ENCODE results near the gene NUP205.

The NUP205 gene

GRCh38 chr7:135550196-135550595 is 7.5 kb upstream of the NUP205 start:
- DNase-seq (ENCODE audit: low read depth in 3 of 3) = no peak

GRCh38 chr7:135552148-135552547 is 5.6 kb upstream of the NUP205 start:
- DNase-seq (ENCODE audit: low read depth in 3 of 3) = no peak

- no peak for DNase-seq (ENCODE audit: low read depth in 3 of 3)
These were observed 4.4 kb upstream of the NUP205 start for GRCh38 chr7:135553346-135553745.

- DNase-seq (ENCODE audit: low read depth in 3 of 3) = peak; percentile 27 to 51 (median 49)
These were observed 635 bp downstream of the NUP205 start for GRCh38 chr7:135558337-135558767.

- no peak for DNase-seq (ENCODE audit: low read depth in 3 of 3)
These were observed 1.2 kb downstream of the NUP205 start for GRCh38 chr7:135558881-135559280.

- no peak for DNase-seq (ENCODE audit: low read depth in 3 of 3)
These were observed 2.9 kb downstream of the NUP205 start for GRCh38 chr7:135560631-135561030.

- DNase-seq (ENCODE audit: low read depth in 3 of 3) = no peak
These were observed 5.0 kb downstream of the NUP205 start for GRCh38 chr7:135562720-135563119.

GRCh38 chr7:135571834-135572233 is 14.1 kb downstream of the NUP205 start:
- DNase-seq (ENCODE audit: low read depth in 3 of 3) = no peak

- no peak for DNase-seq (ENCODE audit: low read depth in 3 of 3)
These were observed 15.8 kb downstream of the NUP205 start for GRCh38 chr7:135573541-135573940.

- no peak for DNase-seq (ENCODE audit: low read depth in 3 of 3)
These were observed 17.6 kb downstream of the NUP205 start for GRCh38 chr7:135575296-135575695.

- DNase-seq (ENCODE audit: low read depth in 3 of 3) = no peak
These were observed 20.9 kb downstream of the NUP205 start for GRCh38 chr7:135578569-135578968.

GRCh38 chr7:135584362-135585353 is 26.9 kb downstream of the NUP205 start:
- no peak for DNase-seq (ENCODE audit: low read depth in 3 of 3)

GRCh38 chr7:135597181-135597925 is 39.6 kb downstream of the NUP205 start:
- DNase-seq (ENCODE audit: low read depth in 3 of 3) = no peak

- DNase-seq (ENCODE audit: low read depth in 3 of 3) = no peak
These were observed 40.2 kb downstream of the NUP205 start for GRCh38 chr7:135597926-135598305.

GRCh38 chr7:135599471-135599870 is 41.8 kb downstream of the NUP205 start:
- DNase-seq (ENCODE audit: low read depth in 3 of 3) = no peak

- DNase-seq (ENCODE audit: low read depth in 3 of 3) = no peak
These were observed 42.5 kb downstream of the NUP205 start for GRCh38 chr7:135600226-135600625.

- DNase-seq (ENCODE audit: low read depth in 3 of 3) = no peak
These were observed 43.5 kb downstream of the NUP205 start for GRCh38 chr7:135601182-135601581.

GRCh38 chr7:135602304-135602703 is 44.6 kb downstream of the NUP205 start:
- DNase-seq (ENCODE audit: low read depth in 3 of 3) = no peak

GRCh38 chr7:135616136-135616535 is 58.4 kb downstream of the NUP205 start:
- DNase-seq (ENCODE audit: low read depth in 3 of 3) = no peak

GRCh38 chr7:135617781-135618180 is 60.1 kb downstream of the NUP205 start:
- no peak for DNase-seq (ENCODE audit: low read depth in 3 of 3)

- DNase-seq (ENCODE audit: low read depth in 3 of 3) = no peak
These were observed 60.8 kb downstream of the NUP205 start for GRCh38 chr7:135618510-135618909.

GRCh38 chr7:135620447-135620846 is 62.7 kb downstream of the NUP205 start:
- no peak for DNase-seq (ENCODE audit: low read depth in 3 of 3)
